VCaP (cell line): ENCODE measurements around the gene F13A1.

Experiments used
- H3K27ac ChIP-seq: fragments of 450-650 bp; 2 replicates; pipeline ENCODE4 v1.5.1; 2017
- TF ChIP-seq, protein P1 (sequence below): fragments of 450-650 bp; conservative IDR thresholded peaks from 2 replicates; pipeline ENCODE4 v1.5.1; 2017; ENCODE audit warnings: mild to moderate bottlenecking, moderate library complexity

Gene F13A1

DNA sequence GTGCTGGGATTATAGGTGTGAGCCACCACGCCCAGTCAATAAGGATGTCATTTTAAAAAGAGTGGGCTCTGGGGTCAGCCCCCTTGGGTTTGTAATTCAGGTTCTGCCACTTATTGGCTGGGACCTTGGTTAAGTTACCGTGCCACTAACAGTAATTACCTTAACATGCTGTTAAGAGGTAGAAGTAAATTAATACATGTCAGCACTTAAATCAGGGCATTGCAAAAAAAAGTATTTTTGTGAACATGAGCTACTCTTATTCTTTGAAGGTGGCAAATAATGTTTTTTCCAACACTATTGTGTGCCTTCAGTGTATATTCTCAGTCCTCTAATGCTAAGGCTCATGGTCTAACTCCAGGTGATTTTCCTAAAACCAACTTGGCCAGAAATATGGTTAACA, 109.5 kb downstream of the F13A1 start:
- TF ChIP-seq, protein P1, sequence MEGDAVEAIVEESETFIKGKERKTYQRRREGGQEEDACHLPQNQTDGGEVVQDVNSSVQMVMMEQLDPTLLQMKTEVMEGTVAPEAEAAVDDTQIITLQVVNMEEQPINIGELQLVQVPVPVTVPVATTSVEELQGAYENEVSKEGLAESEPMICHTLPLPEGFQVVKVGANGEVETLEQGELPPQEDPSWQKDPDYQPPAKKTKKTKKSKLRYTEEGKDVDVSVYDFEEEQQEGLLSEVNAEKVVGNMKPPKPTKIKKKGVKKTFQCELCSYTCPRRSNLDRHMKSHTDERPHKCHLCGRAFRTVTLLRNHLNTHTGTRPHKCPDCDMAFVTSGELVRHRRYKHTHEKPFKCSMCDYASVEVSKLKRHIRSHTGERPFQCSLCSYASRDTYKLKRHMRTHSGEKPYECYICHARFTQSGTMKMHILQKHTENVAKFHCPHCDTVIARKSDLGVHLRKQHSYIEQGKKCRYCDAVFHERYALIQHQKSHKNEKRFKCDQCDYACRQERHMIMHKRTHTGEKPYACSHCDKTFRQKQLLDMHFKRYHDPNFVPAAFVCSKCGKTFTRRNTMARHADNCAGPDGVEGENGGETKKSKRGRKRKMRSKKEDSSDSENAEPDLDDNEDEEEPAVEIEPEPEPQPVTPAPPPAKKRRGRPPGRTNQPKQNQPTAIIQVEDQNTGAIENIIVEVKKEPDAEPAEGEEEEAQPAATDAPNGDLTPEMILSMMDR, result no peak
- H3K27ac ChIP-seq, result no peak overlapping the region

DNA sequence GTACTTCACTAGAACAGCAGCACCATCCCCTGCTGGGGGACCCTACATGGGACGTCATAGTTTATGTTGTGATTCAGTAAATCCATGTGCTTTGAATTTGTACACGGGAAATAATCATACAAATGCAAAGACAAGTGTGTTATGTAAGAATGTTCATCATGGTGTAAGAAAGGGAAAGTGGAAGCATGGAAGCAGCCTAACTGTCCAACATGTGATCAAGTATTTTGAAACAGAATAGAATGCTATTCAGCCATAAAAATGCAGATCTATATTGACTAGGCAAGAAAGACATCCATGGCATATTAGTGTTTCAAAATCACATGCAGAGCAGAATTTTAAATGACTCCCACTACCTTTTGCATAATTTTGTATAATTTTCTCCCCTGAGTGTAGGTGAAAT, 117.6 kb downstream of the F13A1 start:
- no peak overlapping the region for H3K27ac ChIP-seq
- TF ChIP-seq, protein P1, result no peak

DNA sequence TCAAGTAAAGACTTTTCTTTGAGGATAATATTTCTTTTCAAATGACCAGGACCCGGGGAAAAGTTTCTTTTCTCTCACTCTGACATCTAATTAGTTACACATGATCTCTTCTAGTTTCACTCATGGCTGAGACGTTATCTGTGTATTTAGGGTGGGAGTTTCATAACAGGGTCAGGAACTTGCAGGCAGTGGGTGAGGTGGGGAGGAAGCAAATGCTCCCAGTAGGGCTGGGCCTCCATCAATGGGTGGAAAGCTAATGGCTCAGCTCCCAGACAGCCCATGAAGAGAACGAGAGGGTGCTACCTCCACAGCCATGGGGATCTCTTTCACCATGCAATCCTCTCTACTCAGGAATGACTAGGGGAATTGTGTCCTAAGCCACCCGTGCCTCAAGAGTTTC, 119.3 kb downstream of the F13A1 start:
- no peak overlapping the region for H3K27ac ChIP-seq
- TF ChIP-seq, protein P1, result no peak

DNA sequence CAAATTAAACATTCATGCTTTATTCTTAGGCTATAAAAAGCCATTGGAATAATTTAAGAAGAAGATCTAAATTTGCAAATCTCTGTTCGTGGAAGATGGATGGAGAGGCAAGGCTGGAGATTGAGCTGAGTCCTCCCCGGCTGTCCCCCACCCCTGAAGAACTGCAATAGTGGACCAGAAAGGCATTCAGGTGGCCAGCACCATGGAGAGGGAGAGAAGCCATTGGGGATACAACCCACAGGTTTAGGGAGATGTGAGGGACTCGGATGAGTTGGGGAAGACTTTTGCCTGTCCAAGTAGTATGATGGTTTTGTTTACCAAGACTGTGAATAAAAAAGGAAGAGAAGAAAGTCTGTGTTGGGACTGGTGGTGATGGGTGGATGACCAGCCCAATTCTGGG, 120.8 kb downstream of the F13A1 start:
- TF ChIP-seq, protein P1, result no peak
- H3K27ac ChIP-seq, result no peak overlapping the region

DNA sequence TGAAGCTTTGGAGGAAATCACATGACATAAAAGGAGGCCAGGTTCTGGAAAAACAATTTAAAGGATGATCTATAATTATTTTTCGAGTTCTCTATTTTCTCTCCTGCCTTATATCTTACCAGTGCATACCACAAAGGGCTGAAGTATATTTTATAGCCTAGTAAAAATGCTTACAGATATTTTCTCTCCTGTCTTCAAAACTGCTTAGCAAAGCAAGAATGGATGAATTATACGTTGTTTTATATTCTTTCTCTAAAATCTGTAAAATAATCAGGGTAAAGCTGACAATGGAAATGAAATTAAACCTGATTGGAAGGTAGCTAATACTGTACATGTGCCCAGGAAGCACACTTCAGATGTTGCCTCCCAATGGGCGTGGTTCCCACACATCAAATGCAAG, 123.7 kb downstream of the F13A1 start:
- no peak overlapping the region; the same call in 1 of the 2 replicates for H3K27ac ChIP-seq
- TF ChIP-seq, protein P1, result no peak

DNA sequence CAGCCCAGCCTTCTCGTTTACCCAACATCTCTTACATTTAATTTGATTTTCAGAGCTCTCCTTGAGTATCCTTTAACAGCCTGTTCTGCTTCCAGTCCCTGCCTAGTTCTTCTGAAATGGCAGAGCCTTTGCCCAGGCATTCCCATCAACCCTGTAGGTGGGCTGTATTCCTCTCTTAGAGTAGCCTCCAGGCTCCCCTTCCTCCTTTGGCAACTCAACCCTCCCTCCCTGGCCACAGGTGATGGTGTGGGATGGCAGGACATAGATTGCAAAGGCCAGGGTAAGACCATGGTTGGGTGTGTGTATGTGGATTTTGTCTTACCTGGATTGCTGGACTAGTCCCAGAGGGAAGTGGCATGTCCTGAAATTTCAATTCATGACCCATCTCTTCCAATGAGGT, 125.4 kb downstream of the F13A1 start:
- TF ChIP-seq, protein P1, result no peak

DNA sequence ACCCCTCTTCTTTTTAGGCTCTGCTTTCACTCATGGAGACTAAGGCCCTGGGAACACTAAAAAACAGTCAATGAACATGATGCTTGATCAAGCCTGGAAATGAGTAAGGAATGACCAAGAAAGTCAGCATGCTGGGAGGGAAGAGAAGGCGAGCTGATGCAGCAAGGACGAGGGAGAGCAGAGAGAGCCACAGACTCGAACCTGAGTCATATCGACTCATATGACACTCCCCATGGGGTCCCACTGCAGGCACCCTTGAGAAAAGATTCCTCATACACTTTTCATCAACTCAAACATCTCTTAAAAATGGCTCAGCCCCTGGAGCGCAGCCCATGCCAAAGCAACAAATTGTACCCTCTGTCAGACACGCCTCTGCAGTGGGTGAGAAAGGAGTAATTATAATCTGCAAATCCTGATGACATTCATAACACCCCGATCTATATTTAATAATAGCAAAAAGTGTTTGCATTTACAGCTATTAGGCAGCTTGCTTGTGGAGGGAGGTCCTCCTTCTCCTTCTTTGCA, 127.2 kb downstream of the F13A1 start:
- no peak overlapping the region for H3K27ac ChIP-seq
- TF ChIP-seq, protein P1, result no peak

More for the DNA sequence above, 125.4 kb downstream of the F13A1 start:
- no peak overlapping the region for H3K27ac ChIP-seq
